HT-29 (cell line): Measurements from ENCODE around the gene TOP3B. TPM values are rescaled to one million over a fixed set of nuclear protein-coding genes. Genes with fewer than 3 reads are reported as not detected.

Source experiments
- DNase-seq: peaks from one replicate; pipeline ENCODE4 v3.0.0-alpha.2; 2015; ENCODE audit warnings: low spot score
- total RNA-seq: library from RNA; depleted of rRNA; stranded (reverse); fragments of >200 nt; shearing (Covaris generic); gene quantifications from 2 replicates; pipeline ENCODE4 v1.2.3, GENCODE V29; 2014

Gene TOP3B
- total RNA-seq, 1 experiment from 2014 or later, result 39.2 TPM

DNA sequence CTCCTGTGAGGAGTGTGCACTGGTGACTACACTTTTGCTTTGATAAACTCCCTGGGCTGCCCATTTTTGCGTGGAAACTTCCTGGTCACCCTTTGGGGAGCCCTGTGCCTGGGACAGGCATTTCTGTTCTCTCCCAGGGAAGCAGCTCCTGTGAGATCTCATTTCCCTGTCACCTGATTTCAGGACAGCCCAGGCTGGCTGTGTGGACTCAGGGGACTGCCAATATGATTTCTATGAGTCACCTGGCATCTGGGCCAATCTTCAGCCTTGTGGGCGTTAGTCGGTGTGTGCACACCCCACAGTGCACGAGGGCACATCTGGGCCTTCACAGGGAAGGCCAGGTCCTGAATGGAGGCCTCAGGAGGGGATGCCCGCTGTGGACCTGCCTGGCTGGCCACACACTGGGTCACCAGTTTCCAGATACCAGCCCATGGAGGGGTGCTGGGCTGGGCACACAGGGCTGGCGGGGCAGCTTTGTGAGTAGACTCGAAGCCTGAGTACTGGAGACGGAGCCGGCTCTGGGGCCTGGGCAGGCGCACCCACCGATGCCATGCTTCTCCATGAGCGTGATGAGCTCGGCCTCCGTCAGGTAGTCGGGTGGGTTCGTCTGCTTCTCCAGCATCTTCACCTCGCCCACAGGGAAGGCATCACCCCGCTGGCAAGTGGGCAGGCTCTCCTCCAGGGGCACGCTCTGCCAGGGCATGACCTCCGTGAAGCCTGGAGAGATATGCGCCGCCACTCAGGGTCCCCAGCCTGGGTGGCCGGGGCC, 20.5 kb downstream of the TOP3B start:
- peak; percentile 37 for DNase-seq

DNA sequence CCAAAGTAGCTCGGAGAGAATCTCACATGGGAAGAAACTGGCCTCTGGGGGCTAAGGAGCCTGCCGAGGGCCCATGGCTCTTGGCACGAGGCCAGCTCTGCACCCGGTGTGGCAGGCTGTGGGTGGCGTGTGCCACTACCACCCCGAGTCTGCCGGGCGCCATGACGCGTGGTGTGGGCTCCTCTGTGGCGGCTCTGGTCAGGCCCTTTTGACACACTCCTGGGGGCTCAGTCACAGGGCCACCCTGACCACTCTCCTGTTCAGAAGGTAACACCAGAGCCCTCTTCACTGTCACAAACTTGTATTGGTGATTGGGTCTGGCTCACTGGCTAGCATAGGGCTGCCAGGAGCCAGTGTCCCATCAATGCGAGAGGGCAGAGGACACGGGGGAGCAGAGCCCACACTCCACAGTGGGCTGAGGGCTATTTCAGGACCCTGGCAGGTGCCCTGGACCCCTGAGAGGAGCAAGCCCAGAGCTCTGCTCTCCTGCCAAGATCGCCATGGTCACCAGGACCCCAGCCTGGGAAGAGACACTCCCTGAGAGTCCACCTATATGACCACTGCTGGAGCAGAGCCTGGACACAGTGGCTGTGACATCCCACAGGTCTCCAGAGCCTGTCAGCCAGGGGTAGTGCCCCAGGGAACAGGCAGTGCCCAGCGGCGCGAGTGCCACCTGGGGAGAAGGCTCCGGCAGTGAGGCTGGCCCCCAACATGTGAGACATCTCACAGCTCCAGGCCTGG, 21.3 kb downstream of the TOP3B start:
- no peak for DNase-seq

DNA sequence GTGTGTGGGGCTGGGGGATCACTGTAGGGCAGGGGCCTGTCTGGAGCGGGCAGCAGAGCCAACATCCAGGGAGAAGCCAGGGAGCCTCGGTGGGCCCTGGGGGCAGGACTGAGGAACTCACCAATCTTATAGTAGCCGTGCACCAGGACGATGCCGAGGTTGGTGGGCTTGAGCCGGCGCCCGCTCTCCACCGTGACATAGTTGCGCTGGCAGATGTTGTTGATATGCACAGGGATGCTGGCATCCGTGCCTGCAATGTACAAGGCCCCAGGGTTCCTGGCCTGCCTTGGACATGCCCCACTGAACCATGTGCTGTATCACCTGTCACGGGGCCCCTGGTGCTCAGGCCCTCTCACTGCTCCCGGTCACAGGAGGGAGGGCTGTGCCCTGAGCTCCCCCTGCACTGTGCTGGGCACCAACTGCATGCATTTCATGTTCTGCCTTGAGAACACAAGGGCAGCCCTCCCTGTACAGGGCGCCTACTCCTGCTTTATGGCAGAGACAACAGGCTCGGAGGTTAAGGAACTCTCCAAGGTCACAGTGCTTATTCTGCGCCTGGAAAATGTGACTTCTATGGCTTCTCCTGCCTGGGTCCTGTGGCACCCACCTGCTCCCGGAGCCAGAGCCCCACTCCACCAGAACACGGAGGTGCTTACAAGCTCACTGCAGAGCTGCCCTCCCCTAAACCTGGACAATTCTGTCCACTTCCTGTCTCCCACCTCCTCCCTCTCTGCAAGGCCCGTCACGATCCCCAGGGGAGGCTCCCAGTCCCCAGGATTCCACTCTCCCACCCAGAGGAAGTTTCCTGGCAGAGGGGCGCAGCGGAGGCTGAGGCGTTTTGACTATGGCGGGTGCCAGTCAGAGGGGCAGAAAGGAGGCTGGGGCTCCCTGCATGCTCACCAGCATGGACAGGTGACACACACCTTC, 22.1 kb downstream of the TOP3B start:
- no peak for DNase-seq

DNA sequence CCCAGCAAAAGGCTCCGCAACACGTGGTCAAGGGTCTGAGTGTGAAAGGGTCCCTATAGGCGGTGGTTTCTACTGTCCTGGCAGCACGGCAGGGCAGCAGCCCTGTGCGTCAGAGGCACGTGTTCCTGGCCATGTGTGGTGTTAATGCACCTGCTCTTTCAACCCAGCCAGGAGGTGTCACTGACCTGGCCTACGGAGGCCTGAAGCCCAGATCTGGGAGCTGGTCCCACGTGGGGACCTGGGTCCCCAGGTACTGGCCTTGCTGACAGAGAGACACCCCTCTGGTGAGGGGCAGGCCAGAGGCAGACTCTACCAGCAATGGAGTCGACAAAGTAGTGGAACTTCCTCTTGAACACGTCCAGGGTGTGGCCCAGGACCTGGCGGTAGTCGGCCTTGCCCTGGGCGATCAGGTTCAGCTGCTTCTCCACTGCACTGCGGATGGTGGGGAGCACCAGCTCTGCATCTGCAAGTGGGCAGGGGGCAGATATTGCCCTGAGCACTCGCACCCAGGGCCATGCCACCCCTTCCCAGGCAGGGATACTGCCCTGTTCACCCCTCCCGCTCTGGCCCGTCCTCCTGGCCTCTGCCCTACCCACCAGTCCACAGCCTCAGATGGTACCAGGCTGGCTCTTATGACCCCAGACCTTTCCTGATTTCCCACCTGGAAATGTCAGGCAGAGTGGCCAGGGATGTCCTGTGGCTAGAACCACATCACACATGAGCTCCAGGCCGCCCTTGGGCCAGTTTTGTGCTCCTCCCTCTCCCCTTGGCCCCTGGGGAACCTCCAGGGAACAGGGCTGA, 23.1 kb downstream of the TOP3B start:
- DNase-seq, result no peak

DNA sequence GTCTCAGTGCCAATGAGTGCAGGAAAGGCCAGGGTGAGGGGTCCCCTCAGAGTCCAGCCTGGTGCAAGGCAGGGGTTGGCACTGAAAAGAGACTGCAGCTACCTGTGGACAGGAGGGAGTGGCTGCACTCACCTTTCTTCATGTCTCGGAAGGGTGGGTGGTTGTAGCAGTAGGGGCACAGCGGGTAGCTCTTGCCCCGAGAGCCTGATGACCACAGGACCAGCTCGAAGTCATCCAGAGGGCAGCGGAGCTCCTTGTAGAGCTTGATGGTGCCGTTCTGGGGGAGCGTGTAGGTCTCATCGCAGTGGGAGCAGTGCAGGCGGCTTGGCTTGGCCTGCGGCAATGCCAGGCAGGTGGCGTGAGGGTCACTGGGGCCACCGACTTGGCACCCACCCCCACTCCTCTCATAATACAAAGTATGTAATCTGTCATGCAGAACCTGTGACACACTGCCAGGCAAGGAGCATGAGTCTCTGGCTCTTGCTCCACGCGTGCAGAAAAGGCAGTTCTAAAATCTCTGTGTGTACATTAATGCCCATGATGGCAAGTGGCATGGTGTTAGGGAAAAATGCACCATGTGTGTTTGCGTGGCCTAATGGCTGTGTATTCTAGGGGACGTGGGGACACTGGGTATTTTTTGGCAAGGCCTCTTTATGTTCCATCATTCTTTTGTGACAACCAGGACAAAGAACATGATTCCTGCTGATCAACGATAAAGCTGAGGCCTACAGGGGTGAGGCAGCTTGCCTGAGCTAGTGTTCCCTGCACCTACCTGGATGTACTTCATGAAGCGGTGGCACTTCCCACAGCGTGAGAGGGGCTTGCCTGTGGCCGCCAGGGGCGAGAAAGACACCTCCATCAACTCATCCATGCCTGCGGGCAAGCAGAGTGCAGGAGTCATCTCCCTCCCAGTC, 24.0 kb downstream of the TOP3B start:
- no peak for DNase-seq

DNA sequence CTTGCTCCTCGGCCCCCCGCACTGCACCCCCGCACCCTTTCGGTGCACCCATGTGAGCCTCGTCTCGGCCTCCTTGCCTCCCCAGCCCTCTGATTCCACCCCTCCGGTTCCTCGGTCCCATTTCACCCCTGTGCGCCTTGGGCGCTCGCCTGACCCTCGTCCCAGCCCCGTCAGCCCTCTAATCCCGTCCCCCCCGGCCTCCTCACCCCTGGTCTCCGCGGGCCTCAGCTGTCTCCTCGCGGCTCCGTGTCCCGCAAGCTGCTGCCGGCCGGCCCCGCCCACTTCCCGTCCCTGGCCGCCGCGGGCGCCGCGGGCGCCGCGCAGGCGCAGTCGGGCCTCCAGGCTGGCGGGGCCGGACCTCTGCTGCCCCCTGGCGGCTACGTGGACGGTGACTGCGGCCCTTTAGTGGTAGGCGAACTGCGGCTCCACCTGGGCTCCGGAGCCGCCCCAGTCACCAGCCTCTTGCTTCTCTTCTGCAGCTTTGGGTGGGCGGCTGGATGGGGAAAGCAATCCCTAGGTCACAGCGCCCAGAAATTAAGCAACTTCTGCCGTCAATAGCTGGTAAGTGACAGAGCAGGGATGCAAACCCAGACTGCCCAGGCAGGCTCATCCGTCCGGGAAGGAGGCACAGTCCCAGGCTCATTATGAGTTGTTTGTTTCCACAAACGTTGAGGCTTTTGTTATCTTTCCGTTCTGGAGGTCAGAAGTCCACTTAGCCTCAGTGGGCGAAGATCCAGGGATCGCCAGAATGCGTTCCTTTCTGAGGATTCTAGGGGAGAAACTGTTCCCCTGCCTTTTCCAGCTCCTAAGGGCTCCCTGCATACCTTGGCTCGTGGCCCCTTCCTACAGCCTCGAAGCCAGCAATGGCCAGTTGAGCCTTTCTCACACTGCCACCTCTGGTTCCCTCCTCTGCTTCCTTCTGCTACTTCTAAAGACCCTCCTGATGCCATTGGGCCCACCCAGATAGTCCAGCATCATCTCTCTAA, 29.7 kb downstream of the TOP3B start, which contains the start of gene PPM1F:
Gene PPM1F (minus strand): TSS at position 263 of the 986 bp plus-strand sequence. CDS start 6,800 bp downstream, outside the sequence.
- DNase-seq, result peak; percentile 65

DNA sequence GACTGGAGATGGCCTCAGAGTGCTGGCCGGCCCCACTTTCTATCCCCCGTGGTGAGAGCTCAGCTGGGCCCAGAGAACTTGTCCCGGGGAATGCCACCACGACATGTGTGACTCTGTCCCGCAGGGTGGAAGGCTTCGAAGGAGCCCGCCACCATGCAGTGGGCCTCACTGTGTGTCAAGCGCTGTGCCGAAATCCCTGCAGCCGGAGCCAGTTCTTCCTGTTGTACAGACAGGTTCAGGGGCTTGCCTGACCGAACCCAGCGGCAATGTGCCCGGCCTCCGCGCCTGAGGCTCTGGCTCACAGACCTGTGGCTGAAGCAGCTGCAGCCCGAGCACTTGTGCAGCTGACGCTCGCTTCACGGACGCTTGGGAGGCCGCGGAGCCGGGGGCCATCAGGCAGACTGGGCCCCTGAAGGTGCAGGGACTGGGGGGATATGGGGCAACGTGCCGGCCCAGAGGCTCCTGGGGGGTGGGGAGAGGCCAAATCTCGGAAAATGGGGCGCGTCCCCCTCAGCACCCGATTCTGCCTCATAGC, 30.6 kb downstream of the TOP3B start:
- DNase-seq, result peak; percentile 16

DNA sequence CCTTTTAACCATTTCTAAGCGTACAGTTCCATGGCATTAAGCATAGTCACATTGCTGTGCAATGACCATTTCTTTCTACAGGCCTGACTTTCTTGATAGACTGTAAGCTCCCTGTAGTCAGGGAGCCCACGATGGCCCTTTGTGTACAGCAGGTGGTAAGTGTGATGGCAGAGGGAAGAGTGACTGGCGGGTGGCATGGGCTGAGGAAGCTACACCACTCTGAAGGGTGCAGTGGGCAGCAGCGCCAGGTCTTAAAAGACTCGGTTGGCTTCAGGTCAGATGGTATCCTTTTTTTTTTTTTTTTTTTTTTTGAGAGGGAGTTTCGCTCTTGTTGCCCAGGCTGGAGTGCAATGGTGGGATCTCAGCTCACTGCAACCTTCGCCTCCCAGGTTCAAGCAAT, 31.5 kb downstream of the TOP3B start:
- DNase-seq, result no peak

DNA sequence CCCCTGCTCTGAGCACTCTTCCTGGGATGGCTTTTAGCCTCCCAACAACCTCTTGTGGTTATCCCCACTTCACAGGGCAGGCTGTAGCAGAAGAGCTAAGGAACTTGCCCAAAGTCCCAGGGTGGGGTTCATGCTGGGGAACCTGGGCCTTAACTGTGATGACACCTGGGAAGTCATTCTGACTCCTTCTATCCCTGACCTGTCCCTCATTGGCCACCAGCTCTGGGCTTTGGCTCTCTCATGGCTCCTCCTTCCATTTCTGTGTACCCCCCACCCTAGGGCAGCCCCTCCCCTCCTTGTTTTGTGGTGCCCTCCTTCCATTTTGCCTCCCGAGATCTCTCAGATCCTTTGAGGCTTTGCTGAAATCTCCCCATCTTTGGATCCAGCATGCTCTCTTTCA, 32.6 kb downstream of the TOP3B start:
- DNase-seq, result no peak

DNA sequence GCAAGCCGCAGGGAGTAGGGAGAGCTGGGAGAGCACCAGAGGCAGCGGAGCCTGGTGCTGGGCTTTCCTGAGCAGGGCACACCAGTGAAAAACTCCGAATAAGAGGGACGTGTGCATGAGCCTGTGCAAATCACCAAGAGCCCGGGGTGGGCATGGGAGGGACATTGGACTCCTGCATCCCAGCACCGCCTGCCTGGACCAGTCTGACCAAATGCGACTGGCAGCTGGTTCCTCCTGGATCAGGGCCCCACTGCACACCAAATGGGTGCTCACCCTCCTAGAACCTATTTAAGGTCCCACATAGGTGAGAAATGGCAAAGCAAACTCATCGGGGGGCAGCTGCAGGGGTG, 33.0 kb downstream of the TOP3B start:
- no peak for DNase-seq

DNA sequence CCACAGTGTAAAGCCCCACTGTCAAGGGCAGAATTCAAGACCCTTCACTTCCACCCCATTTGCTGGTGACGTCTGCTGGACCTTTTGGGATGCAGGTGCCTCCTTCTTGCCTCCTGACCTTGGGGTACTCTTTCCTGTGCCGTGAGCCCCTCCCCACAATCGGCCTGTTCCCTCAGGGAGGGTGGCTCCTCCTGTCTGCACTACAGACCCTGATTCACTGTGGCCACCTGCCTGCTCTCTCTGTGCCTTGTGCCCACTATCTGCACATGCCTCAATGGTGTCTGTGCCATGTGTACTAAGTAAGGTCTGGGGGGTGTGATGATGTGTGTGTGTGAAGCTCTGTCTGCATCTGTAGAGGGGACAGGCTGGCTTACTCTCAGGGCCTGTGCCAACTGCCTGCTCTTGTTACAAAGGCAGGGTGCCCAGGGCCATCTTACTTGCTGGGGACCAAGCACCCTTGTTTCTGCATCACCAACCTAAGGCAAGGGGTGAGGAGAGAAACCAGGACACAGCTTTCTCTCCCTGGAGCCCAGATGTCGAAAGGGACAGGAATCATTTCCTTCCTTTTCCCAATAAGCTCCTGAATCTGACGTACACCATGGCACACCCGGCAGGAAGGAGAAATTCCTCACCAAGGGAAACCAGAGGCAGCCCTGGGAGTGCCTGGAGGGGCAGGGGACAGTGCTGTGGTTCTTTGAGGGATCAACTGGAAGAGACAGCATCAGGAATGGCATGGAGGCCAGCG, 33.6 kb downstream of the TOP3B start:
- DNase-seq, result no peak

DNA sequence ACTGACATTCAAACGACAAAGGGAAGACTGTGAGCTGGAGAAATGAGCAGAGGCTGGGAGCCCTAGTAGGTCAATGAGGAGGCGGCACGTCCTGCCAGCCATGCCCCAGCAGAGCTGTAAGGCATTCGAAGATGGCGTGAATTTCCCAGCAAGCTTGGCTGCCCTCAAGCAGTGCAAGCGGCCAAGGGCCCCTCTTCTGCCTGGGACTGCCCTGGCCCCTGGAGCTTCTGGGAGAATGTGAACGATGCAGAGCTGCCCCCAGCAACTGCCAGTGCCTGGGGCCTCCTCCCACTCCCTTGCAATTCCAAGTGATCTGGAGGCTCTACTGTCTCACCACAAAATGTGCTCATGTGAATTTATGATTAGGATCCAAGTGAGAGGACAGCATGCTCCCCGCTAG, 34.2 kb downstream of the TOP3B start:
- DNase-seq, result no peak

DNA sequence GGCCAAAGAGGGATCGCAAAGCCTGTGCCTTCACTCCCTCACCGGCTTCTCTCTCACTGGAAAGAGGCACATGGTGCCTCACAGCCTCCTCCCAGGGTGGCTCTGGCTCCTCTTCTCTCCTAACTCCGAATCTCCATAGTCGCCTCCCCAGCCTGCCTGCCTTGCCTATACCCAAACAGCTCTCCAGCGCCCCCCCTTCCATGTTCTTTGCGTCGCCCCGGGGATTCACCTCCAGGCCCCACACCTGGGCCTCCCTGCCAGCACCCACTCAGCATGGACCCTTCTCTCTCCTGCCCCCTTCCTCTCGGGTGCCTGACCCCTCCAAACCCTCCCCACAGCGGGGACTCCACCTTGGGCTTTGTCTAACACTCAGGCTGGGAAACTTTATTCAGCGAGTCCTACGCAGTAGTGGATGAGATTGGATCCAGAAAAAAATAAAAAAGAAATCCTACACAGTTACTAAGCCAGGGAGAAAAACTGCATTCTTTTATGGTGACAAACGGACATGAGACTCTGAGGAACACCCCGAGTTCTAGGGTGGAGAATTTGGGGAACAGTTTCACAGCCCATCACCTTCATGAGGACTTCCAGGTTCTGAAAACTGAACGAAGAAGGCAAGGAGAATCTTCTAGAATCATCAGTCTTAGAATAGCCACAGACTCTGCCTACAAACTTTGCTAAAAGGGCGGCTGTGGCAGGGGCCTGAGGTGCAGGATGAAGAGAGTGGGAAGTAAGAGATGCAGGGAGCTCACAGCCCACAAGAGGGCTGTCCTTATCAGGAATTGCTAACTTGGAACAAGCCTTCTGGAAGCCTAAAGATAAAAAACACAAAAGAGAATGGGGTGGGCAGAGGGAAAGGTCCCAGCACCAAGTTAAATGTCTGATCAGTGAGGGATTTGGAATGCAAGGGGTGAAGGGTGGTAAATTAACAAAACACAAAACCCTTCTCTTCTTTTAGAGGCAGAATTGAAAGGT, 35.3 kb downstream of the TOP3B start:
- DNase-seq, result peak; percentile 5

DNA sequence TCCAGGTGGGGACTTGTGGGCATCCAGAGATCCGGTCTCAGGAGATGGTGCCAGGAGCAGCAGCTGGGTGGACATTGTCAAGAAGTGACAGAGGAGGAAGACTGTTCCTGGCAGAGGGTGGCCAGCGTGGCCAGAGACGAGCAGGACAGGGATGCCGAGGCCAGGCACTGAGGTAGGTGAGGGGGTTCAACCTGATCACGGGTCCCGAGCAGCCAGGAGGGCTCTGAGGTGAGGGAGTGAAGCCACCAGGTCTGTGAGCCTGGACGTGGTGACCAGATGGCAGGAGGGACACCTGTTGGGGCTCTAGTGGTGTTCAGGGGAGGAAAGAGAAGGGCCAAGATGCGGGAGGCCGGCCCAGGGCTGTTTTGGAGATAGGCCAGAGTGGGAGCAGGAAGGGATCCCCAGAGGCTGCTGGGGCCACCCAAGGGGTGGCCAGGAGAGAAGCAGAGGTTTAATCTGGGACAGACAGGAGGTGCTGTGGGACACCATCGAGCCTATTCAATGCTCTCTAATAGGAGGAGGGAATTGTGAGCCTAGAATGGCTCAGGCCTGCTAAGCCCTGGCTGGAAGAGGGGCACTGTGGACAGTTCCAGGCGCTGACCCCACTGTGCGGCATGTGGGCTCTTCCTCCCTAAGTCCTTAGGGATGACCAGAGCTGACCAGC, 36.2 kb downstream of the TOP3B start:
- DNase-seq, result no peak

DNA sequence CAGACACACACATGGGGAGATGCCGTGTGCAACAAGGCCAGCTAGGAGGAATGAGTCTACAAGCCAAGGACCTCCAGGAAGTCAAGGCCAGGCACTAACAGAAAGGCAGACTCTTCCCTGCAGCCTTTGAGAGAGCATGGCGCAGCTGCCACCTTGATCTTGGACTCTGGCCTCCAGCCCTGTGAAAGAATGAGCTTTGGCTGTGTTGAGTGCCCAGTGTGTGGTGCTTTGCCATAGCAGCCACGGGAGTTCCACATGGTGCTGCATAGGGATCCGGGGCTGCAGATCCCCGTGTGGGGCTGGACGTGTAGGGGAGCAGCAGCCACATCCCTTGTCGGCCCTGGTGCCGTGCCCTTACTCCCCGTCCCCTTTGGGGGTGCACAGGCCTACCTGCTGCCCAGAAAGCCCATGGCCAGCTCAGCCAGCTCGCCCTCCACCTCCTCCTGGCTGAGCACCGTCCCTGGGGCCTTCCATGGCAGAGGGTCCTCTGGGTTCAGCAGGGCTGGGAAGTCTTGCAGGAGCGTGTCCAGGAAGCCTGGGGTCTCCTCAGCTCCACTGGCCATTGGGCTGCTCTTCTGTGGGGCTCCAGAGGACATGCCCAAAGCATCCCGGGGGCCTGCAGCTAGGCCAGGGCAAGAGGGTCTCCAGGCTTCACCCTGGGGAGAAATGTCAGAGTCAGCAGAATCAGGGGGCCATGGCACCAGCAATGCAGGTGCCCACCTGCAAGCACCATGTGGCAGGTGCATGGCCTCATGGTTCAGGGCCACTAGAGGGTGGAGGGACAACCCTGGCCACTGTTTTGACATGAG, 36.9 kb downstream of the TOP3B start:
- no peak for DNase-seq
